RWPE1 (cell line): ENCODE measurements around the gene TOX2.

Source experiments
- CTCF ChIA-PET: fragments of 350-600 bp; sonication (Branson Sonifier 250); formaldehyde crosslinking; extraction: SDS; loops from one replicate; lab custom pipeline; 2021; lab: Yijun Ruan, JAX
- POLR2A ChIA-PET: fragments of 400-600 bp; formaldehyde crosslinking; extraction: SDS; loops from one replicate; lab custom pipeline; 2020; ENCODE audit warnings: antibody characterized with exemption; ENCODE audit not compliant: low non-redundant PET; lab: Yijun Ruan, JAX
- DNase-seq: peaks from one replicate; pipeline ENCODE4 v3.0.0; 2012; ENCODE audit warnings: low spot score
- H3K27ac ChIP-seq: fragments of 450-650 bp; 2 replicates; pipeline ENCODE4 v1.5.1; 2017
- TF ChIP-seq, protein P1 (sequence below): fragments of 450-650 bp; conservative IDR thresholded peaks from 2 replicates; pipeline ENCODE4 v1.5.1; 2017; ENCODE audit warnings: low read depth, mild to moderate bottlenecking

Gene TOX2

DNA sequence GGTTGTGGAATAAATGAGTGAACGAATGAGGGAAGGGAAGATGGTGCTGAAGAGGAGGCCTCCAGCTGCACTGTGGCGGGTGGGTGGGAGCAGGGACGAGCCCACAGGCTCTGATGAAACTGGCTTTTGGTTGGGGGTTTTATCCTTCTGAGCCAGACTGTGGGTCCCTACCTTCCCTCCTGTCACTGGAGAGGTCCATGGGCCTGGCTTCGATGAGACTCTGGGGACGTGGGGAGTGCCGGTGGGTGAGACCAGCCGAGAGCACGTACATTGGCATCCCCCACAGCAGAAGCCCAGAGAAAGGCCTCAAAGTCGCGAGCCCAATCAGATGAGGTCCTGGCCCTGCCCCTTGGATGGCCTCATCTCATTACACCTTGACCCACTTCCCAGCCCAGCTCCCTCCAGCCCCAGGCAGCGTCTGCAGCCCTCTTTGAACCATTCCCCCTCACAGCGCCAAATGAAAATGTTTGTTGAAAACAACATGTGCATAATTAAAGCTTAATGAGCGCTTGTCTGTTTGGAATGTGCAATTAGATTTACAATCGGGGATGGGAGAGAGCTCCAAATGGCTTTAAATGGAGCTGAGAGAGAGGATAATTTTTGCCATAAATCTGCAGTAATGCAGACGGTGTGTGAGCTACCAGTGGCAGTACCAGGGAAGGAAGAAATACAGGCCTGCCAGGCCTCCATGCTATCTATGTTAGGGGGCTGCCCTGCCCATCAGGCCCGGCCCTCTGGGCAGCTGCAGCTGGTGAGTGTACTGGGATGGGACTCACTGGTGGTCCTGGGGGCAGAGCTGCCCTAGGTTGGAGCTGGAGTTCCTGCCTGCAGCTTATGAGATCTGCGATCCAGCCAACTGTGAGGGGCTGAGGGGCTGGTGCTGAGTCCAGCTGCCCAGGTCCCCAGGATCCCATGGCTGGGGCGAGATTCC is 47.2 kb downstream of the TOX2 start:
- POLR2A ChIA-PET = no interaction called here
- TF ChIP-seq, protein P1, sequence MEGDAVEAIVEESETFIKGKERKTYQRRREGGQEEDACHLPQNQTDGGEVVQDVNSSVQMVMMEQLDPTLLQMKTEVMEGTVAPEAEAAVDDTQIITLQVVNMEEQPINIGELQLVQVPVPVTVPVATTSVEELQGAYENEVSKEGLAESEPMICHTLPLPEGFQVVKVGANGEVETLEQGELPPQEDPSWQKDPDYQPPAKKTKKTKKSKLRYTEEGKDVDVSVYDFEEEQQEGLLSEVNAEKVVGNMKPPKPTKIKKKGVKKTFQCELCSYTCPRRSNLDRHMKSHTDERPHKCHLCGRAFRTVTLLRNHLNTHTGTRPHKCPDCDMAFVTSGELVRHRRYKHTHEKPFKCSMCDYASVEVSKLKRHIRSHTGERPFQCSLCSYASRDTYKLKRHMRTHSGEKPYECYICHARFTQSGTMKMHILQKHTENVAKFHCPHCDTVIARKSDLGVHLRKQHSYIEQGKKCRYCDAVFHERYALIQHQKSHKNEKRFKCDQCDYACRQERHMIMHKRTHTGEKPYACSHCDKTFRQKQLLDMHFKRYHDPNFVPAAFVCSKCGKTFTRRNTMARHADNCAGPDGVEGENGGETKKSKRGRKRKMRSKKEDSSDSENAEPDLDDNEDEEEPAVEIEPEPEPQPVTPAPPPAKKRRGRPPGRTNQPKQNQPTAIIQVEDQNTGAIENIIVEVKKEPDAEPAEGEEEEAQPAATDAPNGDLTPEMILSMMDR = no peak
- no peak overlapping the region for H3K27ac ChIP-seq
- no peak for DNase-seq
- CTCF ChIA-PET = interaction anchor here (0.6 kb wide), 1 partner anchor 16 kb away, joined by 3 read pairs; no protein-coding TSS in a partner anchor

DNA sequence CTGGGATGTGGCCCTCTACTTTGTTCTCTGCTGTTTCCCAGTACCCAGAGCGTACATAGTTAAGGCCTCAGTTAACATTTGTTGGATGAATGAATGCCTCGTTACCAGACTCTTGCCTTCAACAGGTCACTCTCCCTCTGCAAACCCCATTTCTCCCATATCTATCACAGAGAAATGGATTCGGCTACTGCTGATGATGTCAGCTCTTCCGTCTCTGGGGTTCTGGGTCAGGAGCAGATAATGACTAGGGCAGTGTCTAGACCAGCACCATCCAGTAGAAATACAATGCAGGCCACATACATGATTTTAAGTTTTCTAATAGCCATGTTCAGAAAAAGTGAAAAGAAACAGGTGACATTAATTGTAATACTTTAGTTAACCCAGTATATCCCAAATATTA is 47.9 kb downstream of the TOX2 start:
- ChIA-PET CTCF (interaction anchor here (0.6 kb wide), 1 partner anchor 17 kb away, joined by 3 read pairs; no protein-coding TSS in a partner anchor), POLR2A (no interaction called here)
- DNase-seq = no peak
- no peak overlapping the region for H3K27ac ChIP-seq
- TF ChIP-seq, protein P1 = no peak

DNA sequence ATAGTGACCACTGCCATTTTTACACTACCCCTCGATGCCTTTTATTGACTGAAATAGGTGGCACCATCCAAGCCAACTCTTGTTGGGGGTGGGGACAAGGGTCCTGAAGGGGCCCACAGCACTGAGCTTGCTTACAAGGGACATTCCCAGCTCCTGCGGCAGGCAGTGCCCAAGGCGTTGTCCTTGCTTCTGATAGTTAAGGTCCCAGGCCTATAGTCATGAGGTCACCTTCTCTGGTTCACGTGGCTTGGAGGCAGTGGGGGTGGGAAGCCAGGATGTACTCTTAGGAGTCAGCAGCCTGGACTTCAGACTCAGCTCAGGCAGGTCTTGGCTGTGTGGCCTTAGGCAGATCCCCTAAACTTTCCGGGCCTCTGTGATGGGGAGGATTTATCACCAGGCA is 48.6 kb downstream of the TOX2 start:
- H3K27ac ChIP-seq = no peak overlapping the region
- ChIA-PET CTCF (interaction anchor here (0.7 kb wide), 1 partner anchor 30 kb away, joined by 3 read pairs; no protein-coding TSS in a partner anchor), POLR2A (no interaction called here)
- TF ChIP-seq, protein P1 = no peak
- no peak for DNase-seq

DNA sequence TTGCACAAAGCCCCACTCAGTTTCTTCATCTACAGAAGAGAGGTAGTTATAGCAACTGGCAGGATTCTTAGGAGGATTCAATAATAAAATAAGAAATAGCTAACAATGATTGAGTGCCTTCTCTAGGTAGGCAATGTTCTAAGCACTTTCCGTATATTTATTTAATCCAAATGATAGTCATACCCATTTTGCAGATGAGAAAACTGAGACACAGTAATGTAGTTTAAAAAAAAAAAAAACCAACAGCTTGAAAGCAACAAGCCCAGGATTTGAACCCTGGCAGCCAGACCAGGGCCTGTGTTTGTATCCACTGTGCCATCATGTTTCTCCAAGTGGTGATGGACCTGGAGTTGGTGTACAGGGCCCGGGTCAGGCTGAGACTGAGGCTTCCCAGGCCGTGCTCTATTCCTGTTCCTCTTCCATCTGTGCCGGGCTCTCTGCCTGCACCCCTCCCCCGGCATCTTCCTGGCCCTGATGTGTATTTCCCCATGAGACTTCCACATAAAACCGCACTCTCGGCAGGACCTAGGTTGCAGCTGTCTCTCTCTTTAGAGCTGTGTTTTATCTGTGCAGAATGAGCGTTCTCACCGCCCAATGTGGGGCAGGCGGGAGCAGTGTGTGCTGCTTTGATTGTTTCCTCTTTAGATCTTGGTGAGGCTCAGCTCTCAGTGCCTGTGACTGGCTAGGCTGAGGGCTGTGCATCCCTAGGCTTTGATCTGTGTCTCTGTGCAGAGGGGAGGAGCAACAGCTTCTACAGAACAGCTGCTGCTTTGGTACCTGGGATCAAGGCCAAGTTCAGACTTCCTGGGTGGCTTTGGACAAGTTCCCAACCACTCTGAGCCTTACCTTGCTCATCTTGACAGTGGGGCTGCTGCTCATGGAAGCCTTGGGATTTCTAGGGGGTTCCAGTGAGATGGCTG is 49.5 kb downstream of the TOX2 start:
- CTCF ChIA-PET = interaction anchor here (0.6 to 0.9 kb wide), 4 partner anchors 25 to 198 kb away, joined by 3 to 5 read pairs (median 3); no protein-coding TSS in a partner anchor
- TF ChIP-seq, protein P1 = no peak
- POLR2A ChIA-PET = no interaction called here
- H3K27ac ChIP-seq = no peak overlapping the region
- DNase-seq = no peak

DNA sequence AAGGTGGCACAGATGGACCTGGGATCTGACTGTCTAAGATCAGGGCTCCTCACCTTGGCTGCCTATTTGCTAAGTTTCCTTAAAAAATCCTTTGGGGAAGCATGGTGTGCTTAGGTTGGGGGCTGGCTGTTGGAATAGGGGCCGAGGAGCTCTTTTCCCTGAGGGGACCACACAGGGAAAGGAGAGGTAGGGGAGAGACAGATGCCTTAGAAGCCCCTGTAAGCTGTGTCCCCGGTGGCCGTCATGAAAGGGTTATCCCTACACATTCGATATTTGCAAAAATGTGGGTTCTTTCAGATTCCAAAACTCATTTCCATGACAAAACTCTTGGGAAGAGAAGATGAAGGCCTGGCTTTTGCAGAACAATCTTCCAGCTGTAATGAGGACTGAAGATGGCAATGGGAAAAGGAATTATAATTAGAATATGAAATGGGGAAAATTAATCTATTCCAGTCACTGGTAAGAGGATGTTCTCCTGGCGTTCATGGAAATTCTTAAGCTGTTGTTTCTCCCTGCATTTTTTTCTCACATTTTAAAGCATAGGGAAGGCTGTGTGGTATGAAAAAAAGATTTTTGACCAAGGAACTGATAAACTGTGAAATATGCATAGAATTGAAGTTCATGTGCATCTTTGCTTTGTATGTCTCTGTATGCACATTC is 53.8 kb downstream of the TOX2 start:
- TF ChIP-seq, protein P1 = no peak
- CTCF ChIA-PET = interaction anchor here (0.6 kb wide), 2 partner anchors 46 to 338 kb away, joined by 4 read pairs; no protein-coding TSS in a partner anchor
- POLR2A ChIA-PET = no interaction called here
- no peak overlapping the region for H3K27ac ChIP-seq
- DNase-seq = no peak
